WTC11 (cell line): ENCODE measurements around the gene ANKRD26. TPM values are rescaled to one million over a fixed set of nuclear protein-coding genes. Genes with fewer than 3 reads are reported as not detected.

Experiments used
- ATAC-seq: fragments of 200-7000 bp; cut with Tn5 transposase; 2 replicates; pipeline ENCODE4 v1.10.0; 2021; ENCODE audit warnings: mild to moderate bottlenecking, moderate library complexity
- CTCF ChIA-PET: fragments of 300-600 bp; sonication (Branson Sonifier 250); formaldehyde crosslinking; loops from one replicate; lab custom pipeline; 2021; ENCODE audit warnings: antibody characterized with exemption; lab: Charles Lee
- POLR2A ChIA-PET: fragments of 350-600 bp; sonication (Branson Sonifier 250); formaldehyde crosslinking; loops from one replicate; lab custom pipeline; 2021; ENCODE audit warnings: antibody characterized with exemption; lab: Charles Lee
- DNase-seq: peaks from one replicate; pipeline ENCODE4 v3.0.0; 2021; ENCODE audit warnings: low spot score
- H3K27ac Mint-ChIP-seq: 2 replicates; pipeline ENCODE4 v1.8.0; 2021; ENCODE audit warnings: mixed read lengths
- H3K27me3 Mint-ChIP-seq: 2 replicates; pipeline ENCODE4 v1.8.0; 2021; ENCODE audit warnings: low read depth, mild to moderate bottlenecking, moderate library complexity, mixed read lengths
- H3K36me3 Mint-ChIP-seq: 2 replicates; pipeline ENCODE4 v1.8.0; 2021; ENCODE audit warnings: mixed read lengths
- H3K4me1 Mint-ChIP-seq: 2 replicates; pipeline ENCODE4 v1.8.0; 2022; ENCODE audit warnings: mixed read lengths
- H3K4me3 Mint-ChIP-seq: 2 replicates; pipeline ENCODE4 v1.8.0; 2021; ENCODE audit warnings: mild to moderate bottlenecking, moderate library complexity, mixed read lengths
- H3K9me3 Mint-ChIP-seq: 2 replicates; pipeline ENCODE4 v1.8.0; 2021; ENCODE audit warnings: mixed read lengths
- ATF2 ChIP-seq: sonication (generic); formaldehyde crosslinking; IDR thresholded peaks from 2 replicates; pipeline ENCODE4 v1.8.1; 2022; ENCODE audit warnings: low read depth, missing genetic modification reagents, borderline replicate concordance
- ATF3 ChIP-seq: sonication (generic); formaldehyde crosslinking; conservative IDR thresholded peaks from 2 replicates; pipeline ENCODE4 v1.8.1; 2022; ENCODE audit warnings: mild to moderate bottlenecking, missing genetic modification reagents
- CBFB ChIP-seq: sonication (generic); formaldehyde crosslinking; IDR thresholded peaks from 2 replicates; pipeline ENCODE4 v1.8.1; 2022; ENCODE audit warnings: mild to moderate bottlenecking, low read depth, missing genetic modification reagents
- CDX4 ChIP-seq: fragments of 250-450 bp; sonication (Bioruptor Pico); IDR thresholded peaks from 2 replicates; pipeline ENCODE4 v1.9.0; 2021; ENCODE audit warnings: moderate library complexity, mild to moderate bottlenecking, inconsistent platforms, borderline replicate concordance
- CTCF ChIP-seq: fragments of 200-600 bp; IDR thresholded peaks from 2 replicates; pipeline ENCODE4 v1.8.0; 2022; ENCODE audit warnings: antibody characterized with exemption
- GTF2I ChIP-seq: fragments of 250-450 bp; sonication (Bioruptor Pico); conservative IDR thresholded peaks from 2 replicates; pipeline ENCODE4 v1.4.0; 2021; ENCODE audit warnings: mild to moderate bottlenecking
- IRF2 ChIP-seq: sonication (generic); formaldehyde crosslinking; IDR thresholded peaks from 2 replicates; pipeline ENCODE4 v1.8.0; 2022; ENCODE audit warnings: low read depth, missing genetic modification reagents, borderline replicate concordance
- JAZF1 ChIP-seq: fragments of 250-450 bp; sonication (Bioruptor Pico); IDR thresholded peaks from 2 replicates; pipeline ENCODE4 v1.9.0; 2021; ENCODE audit warnings: moderate library complexity, mild to moderate bottlenecking, inconsistent platforms
- MLX ChIP-seq: sonication (generic); formaldehyde crosslinking; IDR thresholded peaks from 2 replicates; pipeline ENCODE4 v1.8.1; 2023; ENCODE audit warnings: mild to moderate bottlenecking, missing genetic modification reagents, moderate library complexity
- MYBL2 ChIP-seq: sonication (generic); formaldehyde crosslinking; IDR thresholded peaks from 2 replicates; pipeline ENCODE4 v1.8.1; 2023; ENCODE audit warnings: mild to moderate bottlenecking, moderate library complexity, missing genetic modification reagents
- NFE2L1 ChIP-seq: sonication (generic); formaldehyde crosslinking; IDR thresholded peaks from 2 replicates; pipeline ENCODE4 v1.8.1; 2023; ENCODE audit warnings: missing genetic modification reagents
- NR3C1 ChIP-seq: sonication (generic); formaldehyde crosslinking; conservative IDR thresholded peaks from 2 replicates; pipeline ENCODE4 v1.8.1; 2023; ENCODE audit warnings: low read depth, mild to moderate bottlenecking, missing genetic modification reagents
- RORB ChIP-seq: fragments of 250-450 bp; sonication (Bioruptor Pico); IDR thresholded peaks from 2 replicates; pipeline ENCODE4 v1.9.0; 2021; ENCODE audit warnings: mild to moderate bottlenecking
- SMAD4 ChIP-seq: sonication (generic); formaldehyde crosslinking; IDR thresholded peaks from 2 replicates; pipeline ENCODE4 v1.8.0; 2022; ENCODE audit warnings: mild to moderate bottlenecking, missing genetic modification reagents
- SP1 ChIP-seq: sonication (generic); formaldehyde crosslinking; conservative IDR thresholded peaks from 2 replicates; pipeline ENCODE4 v1.8.1; 2022; ENCODE audit warnings: missing genetic modification reagents
- USF2 ChIP-seq: sonication (generic); formaldehyde crosslinking; IDR thresholded peaks from 2 replicates; pipeline ENCODE4 v1.8.1; 2023; ENCODE audit warnings: mild to moderate bottlenecking, missing genetic modification reagents, moderate library complexity
- ZBTB21 ChIP-seq: sonication (generic); formaldehyde crosslinking; IDR thresholded peaks from 2 replicates; pipeline ENCODE4 v1.8.1; 2023; ENCODE audit warnings: mild to moderate bottlenecking, missing genetic modification reagents, borderline replicate concordance
- ZBTB43 ChIP-seq: sonication (generic); formaldehyde crosslinking; IDR thresholded peaks from 2 replicates; pipeline ENCODE4 v1.8.1; 2023; ENCODE audit warnings: mild to moderate bottlenecking, missing genetic modification reagents
- ZNF138 ChIP-seq: sonication (generic); formaldehyde crosslinking; conservative IDR thresholded peaks from 2 replicates; pipeline ENCODE4 v1.8.1; 2022; ENCODE audit warnings: mild to moderate bottlenecking, moderate library complexity, missing genetic modification reagents
- ZNF263 ChIP-seq: sonication (generic); formaldehyde crosslinking; IDR thresholded peaks from 2 replicates; pipeline ENCODE4 v1.8.1; 2022; ENCODE audit warnings: low read depth, mild to moderate bottlenecking, moderate library complexity, missing genetic modification reagents
- ZNF396 ChIP-seq: fragments of 250-450 bp; sonication (Bioruptor Pico); IDR thresholded peaks from 2 replicates; pipeline ENCODE4 v1.8.0; 2021; ENCODE audit warnings: mild to moderate bottlenecking, moderate library complexity, borderline replicate concordance
- ZNF512 ChIP-seq: sonication (generic); formaldehyde crosslinking; IDR thresholded peaks from 2 replicates; pipeline ENCODE4 v1.8.1; 2022; ENCODE audit warnings: missing genetic modification reagents, borderline replicate concordance
- ZNF671 ChIP-seq: fragments of 250-450 bp; sonication (Bioruptor Pico); IDR thresholded peaks from 2 replicates; pipeline ENCODE4 v1.8.0; 2021; ENCODE audit warnings: mild to moderate bottlenecking
- total RNA-seq: library from RNA; stranded (reverse); gene quantifications from 3 replicates; pipeline ENCODE4 v1.2.3, GENCODE V29; 2021

ANKRD26 gene
- total RNA-seq, 1 experiment from 2014 or later: 7.3 TPM

GRCh38 chr10:27145937-27146336 lies 45.6 kb upstream of the ANKRD26 start:
- no peak overlapping the region for H3K4me3 Mint-ChIP-seq
- POLR2A ChIA-PET: no interaction called here
- H3K36me3 Mint-ChIP-seq: peaks cover 60% of the 10 kb centered on the region

GRCh38 chr10:27143686-27144085 lies 43.4 kb upstream of the ANKRD26 start:
- ATAC-seq (no peak), DNase-seq (no peak)
- H3K27me3 Mint-ChIP-seq: no peaks in the 10 kb centered on the region
- H3K9me3 Mint-ChIP-seq: no peaks in the 10 kb centered on the region
- H3K4me1 Mint-ChIP-seq: no peaks in the 10 kb centered on the region
- ChIA-PET CTCF (no interaction called here), POLR2A (interaction anchor here (0.6 kb wide), 1 partner anchor 99 kb away, joined by 6 read pairs; no protein-coding TSS in a partner anchor)
- H3K36me3 Mint-ChIP-seq: peaks cover 68% of the 10 kb centered on the region
- H3K27ac Mint-ChIP-seq: no peak overlapping the region
- no peak overlapping the region for H3K4me3 Mint-ChIP-seq
- TF ChIP-seq NFE2L1 (CRISPR knock-in tag) (no peak), ZNF138 (CRISPR knock-in tag) (no peak), ZNF671 (CRISPR knock-in tag) (no peak), MYBL2 (CRISPR knock-in tag) (no peak)

More at GRCh38 chr10:27145937-27146336, 45.6 kb upstream of the ANKRD26 start:
- TF ChIP-seq NFE2L1 (CRISPR knock-in tag) (no peak), MYBL2 (CRISPR knock-in tag) (no peak), IRF2 (no peak), USF2 (CRISPR knock-in tag) (no peak), SMAD4 (CRISPR knock-in tag) (no peak), ZNF671 (CRISPR knock-in tag) (no peak), NR3C1 (CRISPR knock-in tag) (no peak), MLX (CRISPR knock-in tag) (no peak), CBFB (CRISPR knock-in tag) (no peak), SP1 (CRISPR knock-in tag) (no peak), ZNF263 (no peak), ATF3 (CRISPR knock-in tag) (no peak), CDX4 (CRISPR knock-in tag) (no peak), RORB (CRISPR knock-in tag) (no peak), JAZF1 (CRISPR knock-in tag) (no peak), ZNF396 (CRISPR knock-in tag) (no peak), ZBTB43 (CRISPR knock-in tag) (no peak)
- TF ChIP-seq, all 79 proteins: peak for 0
- Mint-ChIP-seq H3K4me1 (peaks cover 2% of the 10 kb centered on the region; the same call in 1 of the 2 replicates), H3K9me3 (no peaks in the 10 kb centered on the region), H3K27ac (no peak overlapping the region), H3K27me3 (no peaks in the 10 kb centered on the region)
- ATAC-seq (no peak), DNase-seq (no peak)
- CTCF ChIA-PET: interaction anchor here (2.0 kb wide), 1 partner anchor 8 kb away, joined by 14 read pairs; the partner anchor contains the start of gene YME1L1

- Mint-ChIP-seq H3K36me3 (peaks cover 46% of the 10 kb centered on the region), H3K9me3 (no peaks in the 10 kb centered on the region), H3K4me3 (no peak overlapping the region), H3K27me3 (no peaks in the 10 kb centered on the region), H3K27ac (no peak overlapping the region), H3K4me1 (no peaks in the 10 kb centered on the region)
- POLR2A ChIA-PET: no interaction called here
- CTCF ChIA-PET: no interaction called here
- ATAC-seq (no peak), DNase-seq (no peak)
- TF ChIP-seq CTCF (no peak), CBFB (CRISPR knock-in tag) (no peak), ZNF512 (CRISPR knock-in tag) (no peak), ZBTB43 (CRISPR knock-in tag) (no peak), ATF2 (CRISPR knock-in tag) (no peak), GTF2I (no peak), ZBTB21 (CRISPR knock-in tag) (no peak)
Measured at GRCh38 chr10:27138277-27138676, 38.0 kb upstream of the ANKRD26 start.
